Measurements from ENCODE around the gene ATXN7L1. TPM values are rescaled to one million over a fixed set of nuclear protein-coding genes. Genes with fewer than 3 reads are reported as not detected.

The ATXN7L1 gene
- total and polyA plus RNA-seq, 5 donors: 2.4 to 6.5 (median 4.5) TPM

DNA sequence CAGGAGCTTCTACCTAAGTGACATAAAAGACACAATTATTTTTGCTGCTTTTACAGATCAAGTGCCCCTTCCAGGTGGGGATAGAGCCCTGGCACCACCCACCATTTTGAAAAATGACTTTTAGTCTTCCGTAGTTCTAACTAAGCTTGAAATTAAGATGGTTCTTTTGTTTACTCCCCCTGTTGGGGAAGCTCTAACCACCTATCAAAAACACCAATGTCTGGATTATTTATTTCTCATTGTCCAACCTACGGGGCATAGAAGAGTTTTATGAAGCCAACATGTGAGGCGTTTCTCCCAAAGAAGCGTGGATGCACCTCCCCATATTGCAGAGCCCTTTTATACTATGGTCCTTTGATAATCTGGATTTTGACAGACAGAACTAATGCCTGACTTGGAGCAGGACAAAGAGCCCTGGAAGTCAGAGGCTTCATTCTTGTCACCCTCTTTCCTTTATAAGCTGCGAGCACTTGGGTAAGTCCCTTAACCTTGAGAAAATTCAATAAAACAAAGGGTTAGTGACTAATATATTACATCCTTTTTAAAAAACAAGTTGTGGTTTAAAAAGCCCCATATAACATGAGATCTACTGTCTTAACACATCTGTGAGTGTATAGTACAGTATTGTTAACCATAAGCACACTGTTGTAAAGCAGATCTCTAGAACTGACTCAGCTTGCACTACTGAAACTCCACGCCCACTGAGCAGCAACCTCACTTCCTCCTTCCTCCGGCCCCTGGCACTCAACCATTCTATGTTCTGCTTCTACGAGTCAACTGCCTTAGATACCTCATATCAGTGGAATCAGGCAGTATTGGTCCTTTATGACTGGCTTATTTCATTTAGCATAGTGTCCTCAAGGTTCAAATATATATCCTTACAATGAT, 67.5 kb downstream of the ATXN7L1 start:
- no peak overlapping the region for H3K27ac ChIP-seq (ENCODE audit: low read length)
- H3K4me1 ChIP-seq (ENCODE audit: control insufficient read depth, insufficient read depth, low read length): no peaks in the 10 kb centered on the region
- DNase-seq (no peak), ATAC-seq (peak in 1 of 2 donors; percentile 46)
- WGBS: 79% methylated on average over 8 of the region's 8 CpGs
- no peaks in the 10 kb centered on the region for H3K27me3 ChIP-seq (ENCODE audit: control insufficient read depth, insufficient read depth)
- intact Hi-C loops (cut with DNase I): no loop called here
- H3K9me3 ChIP-seq (ENCODE audit: control insufficient read depth, low read length): no peaks in the 10 kb centered on the region
- H3K4me3 ChIP-seq (ENCODE audit: low read length): no peak overlapping the region

- intact Hi-C loops (cut with DNase I): no loop called here
- Histone ChIP-seq H3K9me3 (ENCODE audit: control insufficient read depth, low read length) (no peaks in the 10 kb centered on the region), H3K27ac (ENCODE audit: low read length) (no peak overlapping the region), H3K4me3 (ENCODE audit: low read length) (no peak overlapping the region), H3K4me1 (ENCODE audit: control insufficient read depth, insufficient read depth, low read length) (no peaks in the 10 kb centered on the region), H3K27me3 (ENCODE audit: control insufficient read depth, insufficient read depth) (no peaks in the 10 kb centered on the region)
- no peak for ATAC-seq
- DNase-seq: no peak
- whole genome bisulfite sequencing: 94% methylated on average over 1 of the region's 1 CpG
Measured at GRCh38 chr7:105808209-105808608, 68.2 kb downstream of the ATXN7L1 start.

DNA sequence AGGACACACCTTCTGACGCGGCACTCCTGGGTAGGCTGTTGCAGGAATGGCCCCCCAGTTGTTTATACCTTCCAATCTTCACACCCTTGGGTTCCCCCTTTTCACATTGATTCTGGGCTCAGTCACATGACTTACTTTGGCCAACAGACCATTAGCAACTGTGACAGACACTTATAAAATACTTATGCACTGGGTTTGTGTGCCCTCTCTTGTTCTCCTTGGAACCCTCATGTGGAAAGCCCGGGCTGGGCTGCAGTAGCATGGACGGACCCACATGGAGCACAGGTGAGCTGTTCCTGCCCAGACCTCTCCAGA, 69.0 kb downstream of the ATXN7L1 start:
- H3K27me3 ChIP-seq (ENCODE audit: control insufficient read depth, insufficient read depth): no peaks in the 10 kb centered on the region
- H3K27ac ChIP-seq (ENCODE audit: low read length): no peak overlapping the region
- no peak for ATAC-seq
- H3K4me1 ChIP-seq (ENCODE audit: control insufficient read depth, insufficient read depth, low read length): no peaks in the 10 kb centered on the region
- DNase-seq: no peak
- no peak overlapping the region for H3K4me3 ChIP-seq (ENCODE audit: low read length)
- H3K9me3 ChIP-seq (ENCODE audit: control insufficient read depth, low read length): no peaks in the 10 kb centered on the region
- WGBS: 90% methylated on average over 4 of the region's 4 CpGs
- intact Hi-C loops (cut with DNase I): no loop called here

DNA sequence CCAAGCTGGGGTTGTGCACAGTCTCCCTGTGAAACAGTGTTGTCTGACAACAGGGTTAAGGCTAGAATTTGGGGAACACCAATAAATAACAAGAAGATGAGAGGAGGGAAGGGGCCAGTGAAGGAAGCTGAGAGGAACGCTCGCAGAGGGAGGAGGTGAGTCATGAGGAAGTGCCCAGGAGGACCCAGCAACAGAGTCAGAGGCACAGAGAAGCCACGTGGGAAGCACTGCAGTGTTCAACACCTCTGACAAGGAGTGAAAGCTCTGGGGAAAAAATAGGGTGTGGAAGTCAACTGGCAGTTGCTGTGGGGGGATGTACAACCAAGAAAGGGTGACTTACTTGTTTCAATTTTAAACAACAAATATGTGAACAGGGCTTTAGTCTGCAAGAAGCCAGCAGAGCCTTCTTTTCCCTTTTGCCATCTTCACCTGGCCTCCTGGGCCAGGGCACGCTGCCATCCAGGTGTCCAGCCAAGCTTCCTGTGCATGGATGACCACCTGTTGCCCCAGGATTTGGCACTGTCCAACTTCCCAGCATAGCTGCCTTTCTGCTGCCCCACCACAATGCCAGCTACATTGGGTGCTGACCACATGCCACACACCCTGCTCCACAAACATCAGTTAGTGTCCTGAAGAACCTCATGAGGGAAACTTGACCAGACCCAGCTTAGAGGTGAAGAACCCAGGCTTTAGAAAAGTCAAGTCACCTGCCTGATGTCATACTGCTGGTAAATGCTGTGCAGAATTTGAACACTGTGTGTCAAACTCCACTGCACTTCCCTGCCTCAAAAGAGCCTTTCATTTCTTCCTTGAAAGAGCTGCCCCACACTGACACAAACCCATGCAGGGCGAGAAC, 69.6 kb downstream of the ATXN7L1 start:
- H3K27ac ChIP-seq (ENCODE audit: low read length): no peak overlapping the region
- no peaks in the 10 kb centered on the region for H3K27me3 ChIP-seq (ENCODE audit: control insufficient read depth, insufficient read depth)
- WGBS: 80% methylated on average over 5 of the region's 5 CpGs
- DNase-seq (no peak), ATAC-seq (no peak)
- intact Hi-C loops (cut with DNase I): no loop called here
- H3K4me1 ChIP-seq (ENCODE audit: control insufficient read depth, insufficient read depth, low read length): no peaks in the 10 kb centered on the region
- H3K9me3 ChIP-seq (ENCODE audit: control insufficient read depth, low read length): no peaks in the 10 kb centered on the region
- no peak overlapping the region for H3K4me3 ChIP-seq (ENCODE audit: low read length)

GRCh38 chr7:105805447-105806019, 70.9 kb downstream of the ATXN7L1 start:
- Histone ChIP-seq H3K4me3 (ENCODE audit: low read length) (no peak overlapping the region), H3K4me1 (ENCODE audit: control insufficient read depth, insufficient read depth, low read length) (no peaks in the 10 kb centered on the region), H3K27me3 (ENCODE audit: control insufficient read depth, insufficient read depth) (no peaks in the 10 kb centered on the region), H3K27ac (ENCODE audit: low read length) (no peak overlapping the region), H3K9me3 (ENCODE audit: control insufficient read depth, low read length) (no peaks in the 10 kb centered on the region)
- intact Hi-C loops (cut with DNase I): no loop called here
- WGBS: 74% methylated on average over 11 of the region's 11 CpGs
- no peak for DNase-seq
- ATAC-seq: no peak

DNA sequence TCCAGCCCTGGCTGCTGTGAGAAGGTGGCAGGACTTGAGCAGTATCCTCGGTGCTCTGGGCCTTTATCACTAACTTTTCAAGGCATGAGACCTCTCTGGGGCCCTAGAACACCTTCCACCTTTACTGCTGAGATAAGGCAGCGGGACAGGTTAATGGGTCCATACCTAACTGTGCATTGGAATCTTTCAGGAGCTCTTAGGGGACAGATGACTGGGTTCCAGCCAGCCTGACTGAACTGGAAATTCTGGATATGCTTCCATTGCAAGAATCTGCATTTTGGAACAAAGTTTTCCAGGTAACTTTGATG, 73.0 kb downstream of the ATXN7L1 start:
- no peaks in the 10 kb centered on the region for H3K9me3 ChIP-seq (ENCODE audit: control insufficient read depth, low read length)
- 90% methylated on average over 2 of the region's 2 CpGs for WGBS

GRCh38 chr7:105802604-105803428, 73.6 kb downstream of the ATXN7L1 start:
- ATAC-seq (no peak), DNase-seq (no peak)
- WGBS: 93% methylated on average over 7 of the region's 7 CpGs
- H3K27ac ChIP-seq (ENCODE audit: low read length): no peak overlapping the region
- H3K27me3 ChIP-seq (ENCODE audit: control insufficient read depth, insufficient read depth): no peaks in the 10 kb centered on the region
- intact Hi-C loops (cut with DNase I): no loop called here
- H3K4me3 ChIP-seq (ENCODE audit: low read length): no peak overlapping the region
- H3K4me1 ChIP-seq (ENCODE audit: control insufficient read depth, insufficient read depth, low read length): peaks cover 9% of the 10 kb centered on the region
- H3K9me3 ChIP-seq (ENCODE audit: control insufficient read depth, low read length): no peaks in the 10 kb centered on the region

More for the DNA sequence above, 73.0 kb downstream of the ATXN7L1 start:
- intact Hi-C loops (cut with DNase I): no loop called here
- no peaks in the 10 kb centered on the region for H3K27me3 ChIP-seq (ENCODE audit: control insufficient read depth, insufficient read depth)
- peaks cover 9% of the 10 kb centered on the region for H3K4me1 ChIP-seq (ENCODE audit: control insufficient read depth, insufficient read depth, low read length)
- no peak for DNase-seq
- no peak for ATAC-seq
- no peak overlapping the region for H3K4me3 ChIP-seq (ENCODE audit: low read length)
- H3K27ac ChIP-seq (ENCODE audit: low read length): no peak overlapping the region

- H3K4me3 ChIP-seq (ENCODE audit: low read length): no peak overlapping the region
Measured at GRCh38 chr7:105800849-105801534, 75.4 kb downstream of the ATXN7L1 start.

DNA sequence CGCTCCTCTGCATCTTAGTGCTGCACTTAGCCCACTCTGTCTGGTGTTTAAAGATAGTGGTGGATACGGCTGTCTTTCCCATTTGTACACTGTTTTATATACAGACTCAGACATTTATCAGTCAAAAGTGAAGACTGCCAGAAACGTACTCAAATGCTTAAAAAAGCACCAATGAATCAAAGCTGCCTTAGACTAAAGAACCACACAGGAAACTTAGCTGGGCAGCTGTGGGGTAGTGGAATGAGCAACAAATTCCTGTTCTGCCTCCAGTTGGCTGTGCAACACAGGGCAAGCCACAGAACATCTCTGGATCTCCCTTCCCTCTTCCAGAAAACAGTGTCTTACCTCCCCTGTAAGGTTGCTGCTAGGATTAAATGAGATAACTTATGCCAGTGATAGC, 76.0 kb downstream of the ATXN7L1 start:
- intact Hi-C loops (cut with DNase I): no loop called here
- DNase-seq (no peak), ATAC-seq (no peak)
- 57% methylated on average over 3 of the region's 3 CpGs for whole genome bisulfite sequencing
- H3K27me3 ChIP-seq (ENCODE audit: control insufficient read depth, insufficient read depth): no peaks in the 10 kb centered on the region
- H3K9me3 ChIP-seq (ENCODE audit: control insufficient read depth, low read length): no peaks in the 10 kb centered on the region
- peaks cover 9% of the 10 kb centered on the region for H3K4me1 ChIP-seq (ENCODE audit: control insufficient read depth, insufficient read depth, low read length)
- H3K4me3 ChIP-seq (ENCODE audit: low read length): no peak overlapping the region
- H3K27ac ChIP-seq (ENCODE audit: low read length): no peak overlapping the region

More at GRCh38 chr7:105800849-105801534, 75.4 kb downstream of the ATXN7L1 start:
- no peak overlapping the region for H3K27ac ChIP-seq (ENCODE audit: low read length)
- intact Hi-C loops (cut with DNase I): no loop called here
- H3K27me3 ChIP-seq (ENCODE audit: control insufficient read depth, insufficient read depth): no peaks in the 10 kb centered on the region
- WGBS: 87% methylated on average over 6 of the region's 6 CpGs
- no peaks in the 10 kb centered on the region for H3K9me3 ChIP-seq (ENCODE audit: control insufficient read depth, low read length)
- ATAC-seq (no peak), DNase-seq (no peak)
- peaks cover 9% of the 10 kb centered on the region for H3K4me1 ChIP-seq (ENCODE audit: control insufficient read depth, insufficient read depth, low read length)

DNA sequence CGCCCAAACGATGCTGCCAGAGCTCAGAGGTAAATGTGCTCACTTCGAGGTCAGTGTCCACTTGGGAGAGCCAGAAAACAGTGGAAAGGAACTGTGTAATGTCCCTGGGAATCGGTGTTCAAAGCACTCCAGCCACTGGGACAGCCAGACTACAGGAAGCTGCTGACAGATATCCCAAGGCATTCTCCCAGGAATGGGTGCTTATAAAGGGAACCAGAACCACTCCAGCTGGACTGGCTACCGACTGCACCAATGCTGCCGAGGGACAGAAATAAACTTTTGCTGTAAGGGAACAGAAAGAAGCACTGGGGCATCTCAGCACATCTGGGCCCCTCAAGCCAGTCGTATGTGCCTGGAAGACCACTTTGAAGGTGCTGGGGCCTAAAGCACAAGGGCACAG, 76.7 kb downstream of the ATXN7L1 start:
- no peak overlapping the region for H3K4me3 ChIP-seq (ENCODE audit: low read length)
- peak; percentile 56 to 62 for ATAC-seq
- 41% methylated on average over 7 of the region's 7 CpGs for WGBS
- no peaks in the 10 kb centered on the region for H3K9me3 ChIP-seq (ENCODE audit: control insufficient read depth, low read length)
- peaks cover 9% of the 10 kb centered on the region for H3K4me1 ChIP-seq (ENCODE audit: control insufficient read depth, insufficient read depth, low read length)
- no peak overlapping the region for H3K27ac ChIP-seq (ENCODE audit: low read length)
- intact Hi-C loops (cut with DNase I): no loop called here
- H3K27me3 ChIP-seq (ENCODE audit: control insufficient read depth, insufficient read depth): no peaks in the 10 kb centered on the region
- no peak for DNase-seq
